GM19035 (cell line): ENCODE measurements around the gene NELFB.
"Not testable (repeated sequence)": the region's sequence is repeated elsewhere in the genome, so short reads cannot be mapped to it uniquely, and the experiment has no call there.

Source experiments
- ATAC-seq: cut with Tn5 transposase; IDR thresholded peaks from one replicate; pipeline ENCODE4 v1.9.1; 2021; ENCODE audit not compliant: unreplicated experiment

The NELFB gene

DNA sequence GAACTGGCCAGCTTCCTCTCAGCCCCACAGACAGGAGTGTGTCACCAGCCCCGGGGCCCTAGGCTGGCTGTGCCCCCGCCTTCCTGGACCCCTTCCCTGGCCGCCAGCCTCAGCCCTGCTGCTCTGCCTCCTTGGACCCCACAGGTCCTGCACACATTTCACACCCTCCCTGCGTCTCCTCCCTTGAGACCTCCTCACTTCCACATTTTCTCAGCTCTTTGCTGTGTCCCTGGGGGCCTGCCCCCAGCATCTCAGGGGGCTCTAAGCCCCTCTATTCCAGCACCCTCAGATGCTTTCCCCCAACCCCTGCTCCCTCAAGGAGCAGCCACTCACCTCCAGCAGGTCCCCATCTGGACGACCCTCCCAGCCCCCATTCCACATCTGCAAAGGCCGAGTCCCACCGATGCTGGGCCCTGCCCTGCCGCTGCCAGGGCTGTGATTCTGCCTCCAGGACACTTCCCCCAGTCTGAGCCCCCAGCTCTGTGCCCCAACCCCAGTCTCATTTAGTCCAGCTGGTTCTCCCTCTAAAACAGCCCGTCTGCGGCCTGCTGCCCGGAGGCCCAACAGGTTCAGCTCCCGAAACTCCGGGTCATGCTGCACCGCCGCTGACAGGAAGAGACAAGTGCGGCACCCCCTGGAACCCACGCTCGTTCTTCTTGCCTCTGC lies 20.2 kb upstream of the NELFB start:
- no peak for ATAC-seq

DNA sequence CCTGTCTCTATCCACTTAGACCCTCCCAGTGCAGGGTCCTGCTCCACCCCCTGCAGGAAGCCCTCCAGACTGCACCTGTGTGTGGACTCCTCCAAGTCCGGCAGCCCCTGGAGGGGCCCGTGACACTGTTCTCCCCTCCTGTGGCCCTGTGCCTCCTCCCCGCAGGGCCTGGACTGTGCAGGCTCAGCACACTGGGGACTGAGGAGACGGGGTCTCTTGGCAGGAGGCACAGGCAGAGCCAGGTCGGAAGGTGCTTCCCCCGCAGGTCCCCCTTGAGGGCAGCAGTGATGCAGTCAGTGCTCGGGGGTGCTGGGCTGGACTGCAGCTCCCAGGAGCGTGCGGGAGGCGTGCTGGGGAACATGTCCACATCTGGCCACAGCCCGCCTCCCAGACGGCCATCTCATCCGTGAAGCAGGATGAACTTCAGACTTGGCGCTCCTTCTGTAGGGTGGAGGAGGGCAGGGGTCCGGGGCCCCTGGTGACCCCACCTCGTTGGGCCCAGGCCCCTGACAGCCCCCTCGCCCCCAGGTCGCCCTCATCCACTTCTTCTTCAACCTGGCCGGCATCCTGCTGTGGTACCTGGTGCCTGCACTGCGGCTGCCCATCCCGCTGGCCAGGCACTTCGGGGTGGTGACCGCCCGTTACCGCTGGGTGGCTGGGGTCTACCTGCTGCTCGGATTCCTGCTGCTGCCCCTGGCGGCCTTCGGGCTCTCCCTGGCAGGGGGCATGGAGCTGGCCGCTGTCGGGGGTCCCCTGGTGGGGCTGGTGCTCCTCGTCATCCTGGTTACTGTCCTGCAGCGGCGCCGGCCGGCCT lies 19.5 kb upstream of the NELFB start:
- ATAC-seq = no peak

DNA sequence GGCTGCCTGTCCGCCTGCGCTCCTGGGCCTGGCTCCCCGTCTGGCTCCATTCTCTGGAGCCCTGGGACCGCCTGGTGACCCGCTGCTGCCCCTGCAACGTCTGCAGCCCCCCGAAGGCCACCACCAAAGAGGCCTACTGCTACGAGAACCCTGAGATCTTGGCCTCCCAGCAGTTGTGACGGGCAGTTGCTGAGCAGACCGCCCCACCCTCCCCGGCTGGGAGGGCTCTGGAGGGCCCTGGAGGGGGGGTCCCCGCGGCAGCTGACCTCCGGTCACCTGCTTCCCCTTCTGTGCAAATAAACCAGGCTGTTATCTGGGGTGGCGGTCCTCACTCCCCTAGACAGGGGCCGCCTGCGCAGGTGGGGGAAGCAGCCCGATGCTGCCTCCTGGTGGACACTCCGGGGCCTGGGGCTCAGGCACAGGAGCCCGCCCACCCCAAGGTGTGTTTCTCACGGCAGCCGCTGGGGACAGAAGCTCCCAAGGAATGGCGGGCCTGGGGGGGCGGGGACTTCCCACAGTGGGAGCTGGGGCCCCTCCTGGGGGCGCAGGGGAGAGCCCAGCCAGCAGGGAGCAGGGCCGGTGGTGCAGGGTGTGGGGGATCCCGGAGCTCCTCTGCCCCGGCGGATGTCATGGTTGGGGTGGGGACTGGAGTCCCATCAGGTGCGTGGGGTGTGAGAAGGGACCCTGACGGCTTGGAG lies 18.7 kb upstream of the NELFB start:
- ATAC-seq = no peak

DNA sequence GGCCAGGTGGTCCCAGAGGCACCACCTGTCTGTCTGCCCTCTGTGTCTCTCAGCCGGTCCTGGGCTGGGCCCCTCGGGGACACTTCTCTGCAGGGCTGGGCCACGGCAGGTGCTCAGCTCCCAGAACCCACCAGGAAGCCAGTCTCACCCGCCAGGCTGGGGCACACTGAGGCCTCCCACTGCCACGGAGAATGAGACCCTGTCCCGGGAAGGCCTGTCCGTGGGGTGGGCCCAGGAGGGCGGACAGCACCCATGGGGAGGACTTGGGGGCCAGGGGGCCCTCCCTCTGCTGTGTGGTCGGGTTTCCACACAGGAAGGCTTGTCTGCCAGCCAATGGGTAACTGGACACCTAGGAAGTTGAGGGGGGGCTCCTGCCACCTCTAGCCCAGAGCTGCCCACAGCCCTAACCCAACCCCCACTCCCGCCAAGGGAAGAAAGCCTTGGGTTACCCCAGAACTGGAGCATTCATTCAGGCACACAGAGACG lies 18.1 kb upstream of the NELFB start:
- no peak for ATAC-seq

DNA sequence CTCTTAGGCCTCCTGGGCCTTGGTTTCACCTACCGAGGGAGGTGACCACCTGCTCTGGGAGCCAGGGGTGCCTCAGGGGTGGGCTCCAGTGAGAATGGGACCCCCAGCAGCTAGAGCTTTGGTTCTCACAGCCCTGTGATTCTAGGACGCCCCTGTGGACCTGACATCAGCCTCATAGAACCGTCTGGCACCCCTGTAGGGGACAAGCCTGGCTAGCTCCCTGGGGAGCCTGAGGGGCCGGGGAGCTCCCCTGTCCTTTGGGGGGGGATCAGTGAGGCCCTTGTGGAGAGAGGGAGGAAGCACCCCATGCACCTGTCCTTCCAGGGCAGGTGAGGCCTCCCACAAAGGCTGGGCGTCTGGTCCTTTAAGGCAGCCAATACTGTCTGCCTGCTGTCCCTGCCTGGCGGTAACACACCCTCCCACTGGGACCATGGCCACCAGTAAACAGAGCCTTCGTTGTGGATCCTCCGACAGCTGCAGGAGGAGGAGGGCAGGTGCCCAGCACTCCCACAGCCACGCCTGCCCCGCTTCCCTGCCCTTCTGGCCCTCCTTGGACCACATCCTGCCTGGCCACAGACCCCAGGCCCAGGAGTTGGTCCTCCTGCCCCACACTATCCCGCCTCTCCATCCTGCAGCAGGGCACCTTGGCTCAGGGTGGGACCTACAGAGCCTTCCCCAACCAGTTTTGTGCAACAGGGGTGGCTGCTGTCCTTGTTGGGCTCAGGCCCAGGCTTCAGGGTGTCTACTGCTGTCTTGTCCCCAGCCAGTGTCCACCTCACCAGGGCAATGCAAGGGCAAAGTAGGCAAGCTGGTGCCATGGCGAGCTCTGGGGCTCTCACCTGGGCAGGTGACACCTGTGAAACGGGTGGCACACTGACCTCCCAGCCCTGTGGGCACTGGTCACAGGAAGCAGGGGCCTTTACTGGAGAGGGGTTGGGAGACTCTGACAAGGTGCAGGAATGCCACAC lies 17.1 kb upstream of the NELFB start:
- no peak for ATAC-seq

DNA sequence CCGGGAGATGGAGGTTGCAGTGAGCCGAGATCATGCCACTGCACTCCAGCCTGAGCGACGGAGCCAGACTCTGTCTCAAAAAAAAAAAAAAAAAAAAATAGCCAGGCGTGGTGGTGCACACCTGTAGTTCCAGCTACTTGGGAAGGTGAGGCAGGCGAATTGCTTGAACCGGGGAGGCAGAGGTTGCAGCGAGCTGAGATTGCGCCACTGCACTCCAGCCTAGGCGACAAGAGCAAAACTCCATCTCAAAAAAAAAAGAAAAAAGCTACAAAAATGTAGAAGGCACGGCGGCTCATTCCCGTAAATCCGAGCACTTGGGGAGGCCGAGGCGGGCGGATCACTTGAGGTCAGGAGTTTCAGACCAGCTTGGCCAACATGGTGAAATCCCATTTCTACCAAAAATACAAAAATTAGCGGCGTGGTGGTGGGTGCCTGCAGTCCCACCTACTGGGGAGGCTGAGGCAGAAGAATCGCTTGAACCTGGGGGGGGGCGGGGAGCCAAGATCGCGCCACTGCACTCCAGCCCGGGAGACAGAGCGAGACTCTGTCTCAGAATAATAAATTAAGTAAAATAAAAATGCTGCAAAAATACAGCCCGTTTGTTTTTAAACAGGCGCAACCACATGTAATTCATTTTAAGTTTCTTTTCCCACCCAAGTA lies 15.5 kb upstream of the NELFB start:
- ATAC-seq = not testable (repeated sequence)

DNA sequence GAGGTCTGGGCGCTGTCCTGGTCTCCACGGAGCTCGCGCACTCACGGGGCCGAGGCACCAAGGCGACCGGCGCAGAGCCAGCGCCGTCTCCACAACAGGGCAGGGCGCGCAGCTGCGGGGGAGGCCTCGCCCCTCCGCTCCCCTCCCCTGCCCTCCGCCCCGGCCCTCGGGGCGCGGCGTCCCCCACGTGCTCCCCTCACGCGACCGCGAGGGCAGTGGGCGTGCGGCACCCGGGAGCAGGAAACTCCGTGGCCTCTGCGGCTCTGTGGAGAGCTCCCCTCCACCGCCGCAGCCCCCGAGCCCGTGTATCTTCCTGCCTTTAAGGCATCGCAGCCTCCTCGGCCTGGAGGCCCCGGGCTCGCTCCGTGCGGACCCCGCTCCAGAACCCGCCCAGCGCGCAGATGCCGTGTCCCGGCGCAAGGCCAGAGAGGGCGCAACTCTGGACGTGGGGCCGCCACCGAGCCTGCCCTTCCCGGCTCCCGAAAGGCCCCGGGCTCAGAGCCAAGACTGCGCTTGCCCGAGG lies 14.7 kb upstream of the NELFB start:
- peak; percentile 15 for ATAC-seq

DNA sequence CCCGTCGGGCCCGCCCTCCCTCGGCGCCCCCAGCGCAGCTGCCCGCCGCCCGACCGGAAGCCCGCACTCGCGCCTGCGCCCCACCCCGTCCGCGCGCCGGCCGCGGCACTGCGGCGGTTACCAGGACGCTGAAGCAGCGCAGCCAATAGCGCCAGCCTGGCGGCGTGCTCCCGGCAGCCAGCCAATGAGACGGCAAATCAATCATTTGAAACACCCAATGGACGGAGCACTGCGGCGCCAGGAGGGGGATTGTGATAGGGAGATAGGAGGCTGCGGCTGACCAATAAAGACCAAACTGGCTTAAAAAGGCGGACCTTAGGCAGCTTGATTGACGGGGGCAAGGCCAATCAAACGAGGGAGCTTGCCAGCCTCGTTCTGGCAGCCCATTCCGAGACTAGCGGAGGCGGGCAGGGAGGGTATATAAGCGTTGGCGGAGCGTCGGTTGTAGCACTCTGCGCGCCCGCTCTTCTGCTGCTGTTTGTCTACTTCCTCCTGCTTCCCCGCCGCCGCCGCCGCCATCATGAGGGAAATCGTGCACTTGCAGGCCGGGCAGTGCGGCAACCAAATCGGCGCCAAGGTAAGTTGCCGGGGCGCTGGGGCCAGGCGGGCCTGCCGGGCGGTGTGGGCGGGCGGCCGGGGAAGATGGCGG lies 14.2 kb upstream of the NELFB start, which contains the start of gene TUBB4B:
Gene TUBB4B (plus strand): TSS at position 447 of the 649 bp plus-strand sequence. CDS start 74 bp downstream, at position 521.
- peak; percentile 70 for ATAC-seq

DNA sequence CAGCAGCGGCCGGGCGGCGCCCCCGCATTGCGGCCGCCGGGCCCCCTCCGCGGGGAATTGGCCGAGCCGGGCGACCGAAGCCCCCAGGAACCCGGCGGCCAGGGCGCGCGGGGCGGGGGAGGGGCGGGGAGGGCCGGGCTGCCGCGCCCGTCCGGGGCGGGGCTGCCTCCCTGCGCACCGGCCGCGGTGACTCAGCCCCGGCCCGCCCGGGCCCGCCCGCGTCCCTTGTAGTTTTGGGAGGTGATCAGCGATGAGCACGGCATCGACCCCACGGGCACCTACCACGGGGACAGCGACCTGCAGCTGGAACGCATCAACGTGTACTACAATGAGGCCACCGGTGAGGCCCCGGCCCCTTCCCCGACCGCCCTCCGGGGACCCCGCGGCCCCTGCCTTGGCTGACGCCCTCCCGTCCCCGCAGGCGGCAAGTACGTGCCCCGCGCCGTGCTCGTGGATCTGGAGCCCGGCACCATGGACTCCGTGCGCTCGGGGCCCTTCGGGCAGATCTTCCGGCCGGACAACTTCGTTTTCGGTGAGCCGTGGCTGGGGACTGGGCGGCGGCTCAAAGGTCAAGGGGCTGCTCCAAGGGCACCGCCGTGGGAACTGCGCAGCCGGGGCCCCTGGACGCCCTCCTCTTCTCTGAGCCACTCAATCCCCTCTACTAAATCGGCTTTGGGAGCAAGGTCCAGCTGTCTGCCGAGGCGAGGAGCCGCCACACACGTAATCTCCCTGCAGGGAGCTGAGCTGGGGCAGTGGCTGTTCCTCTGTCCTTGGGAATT lies 13.4 kb upstream of the NELFB start:
- ATAC-seq = no peak

DNA sequence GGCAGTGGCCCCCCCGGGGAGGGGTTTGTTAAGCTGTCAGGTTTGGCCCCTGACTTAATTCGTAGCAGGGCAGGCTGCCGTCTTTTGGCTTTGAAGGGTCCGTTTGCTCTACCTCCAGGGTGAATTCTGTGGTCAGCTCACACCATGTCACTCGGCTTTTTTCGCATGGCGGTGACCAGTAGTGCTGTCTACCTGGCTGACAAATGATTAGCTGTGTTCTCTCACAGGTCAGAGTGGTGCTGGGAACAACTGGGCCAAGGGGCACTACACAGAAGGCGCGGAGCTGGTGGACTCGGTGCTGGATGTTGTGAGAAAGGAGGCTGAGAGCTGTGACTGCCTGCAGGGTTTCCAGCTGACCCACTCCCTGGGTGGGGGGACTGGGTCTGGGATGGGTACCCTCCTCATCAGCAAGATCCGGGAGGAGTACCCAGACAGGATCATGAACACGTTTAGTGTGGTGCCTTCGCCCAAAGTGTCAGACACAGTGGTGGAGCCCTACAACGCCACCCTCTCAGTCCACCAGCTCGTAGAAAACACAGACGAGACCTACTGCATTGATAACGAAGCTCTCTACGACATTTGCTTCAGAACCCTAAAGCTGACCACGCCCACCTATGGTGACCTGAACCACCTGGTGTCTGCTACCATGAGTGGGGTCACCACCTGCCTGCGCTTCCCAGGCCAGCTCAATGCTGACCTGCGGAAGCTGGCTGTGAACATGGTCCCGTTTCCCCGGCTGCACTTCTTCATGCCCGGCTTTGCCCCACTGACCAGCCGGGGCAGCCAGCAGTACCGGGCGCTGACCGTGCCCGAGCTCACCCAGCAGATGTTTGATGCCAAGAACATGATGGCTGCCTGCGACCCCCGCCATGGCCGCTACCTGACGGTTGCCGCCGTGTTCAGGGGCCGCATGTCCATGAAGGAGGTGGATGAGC lies 12.6 kb upstream of the NELFB start:
- ATAC-seq = no peak

DNA sequence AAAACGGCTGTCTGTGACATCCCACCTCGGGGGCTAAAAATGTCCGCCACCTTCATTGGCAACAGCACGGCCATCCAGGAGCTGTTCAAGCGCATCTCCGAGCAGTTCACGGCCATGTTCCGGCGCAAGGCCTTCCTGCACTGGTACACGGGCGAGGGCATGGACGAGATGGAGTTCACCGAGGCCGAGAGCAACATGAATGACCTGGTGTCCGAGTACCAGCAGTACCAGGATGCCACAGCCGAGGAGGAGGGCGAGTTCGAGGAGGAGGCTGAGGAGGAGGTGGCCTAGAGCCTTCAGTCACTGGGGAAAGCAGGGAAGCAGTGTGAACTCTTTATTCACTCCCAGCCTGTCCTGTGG lies 11.9 kb upstream of the NELFB start:
- not testable (repeated sequence) for ATAC-seq

DNA sequence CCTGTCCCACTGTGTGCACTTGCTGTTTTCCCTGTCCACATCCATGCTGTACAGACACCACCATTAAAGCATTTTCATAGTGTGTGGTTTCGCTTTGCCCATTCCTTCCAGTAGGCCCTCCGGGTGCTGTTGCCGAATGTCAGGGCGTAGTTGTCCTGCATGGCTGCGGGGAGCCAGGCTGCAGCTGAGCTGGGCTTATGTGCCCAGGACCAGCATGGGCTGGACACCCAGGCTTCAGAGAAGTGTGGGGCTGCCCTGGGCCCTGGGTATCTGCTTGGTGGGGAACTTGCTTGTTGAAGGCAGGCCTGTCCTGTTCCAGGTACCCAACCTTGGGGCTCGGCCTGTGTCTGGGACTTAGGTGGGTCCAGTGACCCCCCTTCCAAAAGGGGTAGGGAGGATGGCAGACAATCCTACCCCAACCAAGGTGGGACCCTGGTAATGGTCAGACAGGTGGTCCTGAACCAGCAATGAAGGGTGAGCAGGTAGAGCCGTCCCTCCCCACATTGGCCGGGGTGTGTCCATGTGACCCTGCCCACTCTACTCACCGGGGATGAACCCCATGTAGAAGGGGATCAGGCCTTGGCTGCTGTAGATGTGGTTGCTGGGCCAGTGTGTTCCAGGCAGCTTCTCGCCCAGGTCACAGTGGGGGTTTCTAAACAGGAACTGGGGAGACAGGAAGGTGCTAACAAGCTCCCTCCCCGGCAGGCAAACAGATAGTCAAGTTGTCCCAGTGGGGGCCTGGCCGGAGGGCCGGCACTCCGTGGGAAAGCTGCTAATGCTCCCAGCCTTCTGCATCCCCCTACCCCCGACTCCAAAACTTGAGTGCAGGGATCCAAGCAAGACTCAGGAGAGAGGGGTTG lies 11.3 kb upstream of the NELFB start:
- ATAC-seq = no peak

DNA sequence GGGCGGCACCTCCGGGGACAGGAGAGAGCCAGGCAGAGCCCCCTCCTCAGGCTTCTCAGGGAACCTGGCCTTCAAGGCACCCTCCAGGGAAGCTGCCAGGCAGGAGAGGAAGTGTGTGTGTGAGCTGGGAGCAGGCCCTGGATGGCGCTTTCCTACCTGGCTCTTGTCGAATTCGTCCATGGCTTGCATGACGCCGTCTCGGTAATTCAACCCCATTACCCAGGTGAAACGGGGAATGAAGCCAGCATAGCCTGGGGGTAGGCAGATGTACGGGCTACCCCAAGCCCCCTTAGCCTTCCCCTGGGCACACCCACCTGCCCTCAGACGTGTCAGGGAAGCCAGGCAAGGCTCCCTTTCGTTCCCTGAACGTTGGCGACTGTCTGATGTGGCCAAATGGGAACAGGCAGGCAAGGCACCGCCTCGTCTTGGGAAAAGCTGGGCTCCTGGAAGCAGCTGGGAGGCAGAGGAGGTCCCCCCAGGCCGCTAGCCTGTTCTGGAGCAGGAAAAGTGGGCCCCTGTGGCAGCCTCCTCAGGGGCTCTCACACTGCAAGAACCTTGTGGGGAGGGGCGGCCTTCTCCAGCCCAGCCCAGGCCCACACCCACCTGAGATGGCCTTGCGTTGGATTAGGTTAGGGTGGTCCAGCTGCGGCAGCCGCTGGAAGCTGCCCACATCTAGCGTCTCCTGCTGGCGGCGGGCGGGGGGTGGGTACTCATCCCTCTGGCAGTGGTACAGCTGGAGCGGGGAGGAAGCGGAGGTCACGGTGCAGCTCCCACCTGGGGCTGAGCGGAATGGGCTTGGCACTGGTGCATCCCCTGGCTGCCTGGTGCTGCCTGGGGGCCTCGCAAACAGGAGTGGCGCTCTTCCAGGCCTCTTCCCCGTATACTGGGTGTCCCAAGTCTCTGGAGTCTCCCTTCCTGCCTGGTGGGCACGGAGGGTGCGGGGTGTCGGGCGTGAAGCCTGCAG lies 10.4 kb upstream of the NELFB start:
- ATAC-seq = no peak

DNA sequence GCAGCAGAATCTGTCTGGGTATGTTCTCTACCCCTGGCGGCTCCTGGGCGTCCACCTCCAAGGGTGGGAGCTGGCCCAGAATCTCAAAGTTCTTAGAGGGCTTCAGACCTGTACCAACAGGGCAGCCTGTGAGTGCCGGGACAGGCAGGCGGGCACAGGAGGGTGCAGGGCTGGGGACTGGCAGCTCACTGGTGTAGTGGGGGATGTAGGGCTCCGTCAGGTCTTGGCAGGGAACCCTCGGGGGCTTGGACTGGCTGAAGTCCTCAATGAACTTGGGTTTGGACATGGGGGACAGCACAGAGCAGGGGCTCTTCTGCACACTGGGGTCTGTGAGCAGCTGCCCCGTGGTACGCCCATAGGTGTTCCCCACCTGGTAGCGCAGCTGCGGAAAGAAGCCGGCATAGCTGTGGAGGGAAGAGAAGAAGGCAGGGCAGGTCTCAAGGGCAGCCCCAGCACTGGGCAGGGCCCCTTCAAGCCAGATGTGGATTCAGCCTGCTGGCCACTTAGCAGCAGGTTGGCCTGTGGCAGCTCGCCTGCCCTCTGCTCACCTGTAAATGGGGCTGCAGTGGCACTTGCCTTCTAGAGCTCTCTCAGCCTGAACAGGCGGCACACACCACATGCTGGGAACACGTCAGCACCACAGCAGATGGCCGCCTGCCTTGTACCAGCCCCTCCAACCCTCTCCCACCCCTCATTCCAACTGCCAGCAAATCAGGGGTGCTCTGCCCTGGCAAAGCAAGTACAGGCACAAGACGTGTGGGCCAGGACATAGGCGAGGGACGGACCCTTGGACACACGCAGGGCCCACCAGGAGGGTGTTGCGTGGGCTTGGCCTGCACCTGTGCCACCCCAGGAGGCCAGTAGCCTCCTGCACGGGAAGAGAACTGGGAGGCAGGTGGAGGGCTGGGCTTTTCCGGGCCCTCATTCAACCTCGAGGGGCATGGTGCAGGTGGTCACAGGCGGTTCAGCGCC lies 9.4 kb upstream of the NELFB start:
- no peak for ATAC-seq
